Right lobe of liver (tissue), 6 donors: Measurements from ENCODE around the gene CASP6. TPM values are rescaled to one million over a fixed set of nuclear protein-coding genes. Genes with fewer than 3 reads are reported as not detected.

Experiments used
- ATAC-seq, 4 donors: fragments of 200-7000 bp; cut with Tn5 transposase; one replicate each; pipeline ENCODE4 v1.9.1; 2020; ENCODE audit warnings: mild to moderate bottlenecking in 4 of 4, moderate library complexity in 4 of 4
- DNase-seq, 3 donors: peaks; one replicate each; pipeline ENCODE4 v3.0.0-alpha.2; 2020
- H3K27ac ChIP-seq, 3 donors: fragments of 200-600 bp; one replicate each; pipeline ENCODE4 v1.8.0; 2022
- H3K27me3 ChIP-seq, 2 donors: fragments of 200-600 bp; one replicate each; pipeline ENCODE4 v1.8.0; 2022
- H3K36me3 ChIP-seq, 4 donors: fragments of 200-600 bp; sonication (generic) in 1 of 4; one replicate each; pipeline versions ENCODE4 v1.5.1 to v1.8.0; 2017 to 2022; ENCODE audit warnings: control low read depth in 1 of 4
- H3K4me1 ChIP-seq, 4 donors: fragments of 200-600 bp; sonication (generic) in 1 of 4; one replicate each; pipeline versions ENCODE4 v1.5.1 to v1.8.0; 2017 to 2022; ENCODE audit warnings: control low read depth in 1 of 4
- H3K4me3 ChIP-seq, 3 donors: fragments of 200-600 bp; one replicate each; pipeline ENCODE4 v1.8.0; 2022
- H3K9me3 ChIP-seq, 4 donors: fragments of 200-600 bp; sonication (generic) in 1 of 4; one replicate each; pipeline versions ENCODE4 v1.5.1 to v1.8.0; 2017 to 2022; ENCODE audit warnings: control low read depth in 1 of 4
- POLR2A ChIP-seq: fragments of 450-650 bp; IDR thresholded peaks from one replicate; pipeline ENCODE4 v1.6.1; 2017; ENCODE audit warnings: antibody characterized with exemption, mild to moderate bottlenecking
- WGBS: methylation state at CpG from one replicate; pipeline ENCODE4 v1.1.6; 2018; ENCODE audit warnings: low coverage, low lambda C conversion rate; ENCODE audit not compliant: insufficient coverage; ENCODE audit errors: missing lambda C conversion rate; 5-methylcytosine and 5-hydroxymethylcytosine counted together
- intact Hi-C, 2 donors: fragments of 100-400 bp; cut with DNase I; formaldehyde crosslinking; loops; one replicate each; pipeline versions ENCODE4 v1.11.2 to v1.14.1; 2022
- total RNA-seq, 6 experiments: library from RNA; depleted of rRNA in 2 of 6; stranded (reverse); fragments of >200 nt in 2 of 6; fragmentation: NEBNext Ultra II Directional in 3 of 6; extraction: Animal tissue kit (Norgen Biotek cat#: 25700) in 3 of 6; gene quantifications; one replicate each; pipeline versions ENCODE4 v1.1.0 to v1.2.4, GENCODE V29; 2016 to 2023
- TF ChIP-seq, protein P1 (sequence below), 4 donors: fragments of 200-600 bp in 3 of 4; fragments of 450-650 bp in 1 of 4; IDR thresholded peaks; one replicate each; pipeline versions ENCODE4 v1.5.1 to v1.8.0; 2016 to 2022; ENCODE audit warnings: antibody characterized with exemption in 4 of 4, mild to moderate bottlenecking in 2 of 4
- donor health status: DM: no; HTN: yes; CAD: no.
- donor health status: DM: no; HTN: no; CAD: no.
- donor health status: DM: no; HTN: no; CAD: no.
- donor health status: DM: no; HTN: yes; CAD: no.
- donor health status: DM: no; HTN: yes; CAD: no.

The CASP6 gene
- total RNA-seq, 6 experiments from 2014 or later = 14.1 to 18.4 (median 15.3) TPM

DNA sequence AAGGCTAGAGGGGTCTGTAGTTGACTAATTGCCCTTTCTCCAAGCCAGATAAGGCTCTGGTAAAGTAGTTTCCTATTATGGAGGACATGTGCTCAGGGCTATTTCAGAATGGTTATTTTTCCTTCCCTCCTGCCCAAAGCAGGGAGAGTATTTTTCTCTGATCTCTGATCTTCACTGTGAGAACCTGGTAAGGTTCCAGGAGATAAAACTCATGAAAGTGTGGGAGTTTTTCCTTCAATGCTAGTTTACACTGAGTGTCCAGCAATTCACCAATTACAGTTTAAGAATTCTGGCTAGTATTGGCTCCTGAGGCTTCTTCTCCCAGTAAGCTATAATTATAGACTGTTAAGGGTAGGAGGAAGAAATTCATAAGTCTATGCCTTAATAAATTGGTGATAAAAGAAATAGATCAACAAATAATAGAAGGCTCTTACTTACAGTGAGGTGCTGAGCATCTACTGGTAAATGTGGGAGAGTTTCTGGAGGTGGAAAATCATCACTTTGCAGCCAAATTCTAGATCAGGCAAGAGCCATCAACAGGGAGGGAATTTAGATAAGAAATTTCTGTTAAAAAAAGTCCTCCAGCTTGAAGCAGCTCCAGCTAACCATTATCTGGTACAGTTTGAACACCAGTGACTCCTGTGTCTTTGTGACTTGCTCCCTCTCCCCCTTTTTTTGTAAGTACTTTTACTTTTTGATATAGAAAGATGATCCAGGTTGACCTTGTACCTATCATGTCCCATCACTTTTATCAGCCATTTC is 30.9 kb downstream of the CASP6 start:
- ATAC-seq = no peak
- Histone ChIP-seq H3K4me3 (no peak overlapping the region), H3K36me3 (no peaks in the 10 kb centered on the region), H3K4me1 (no peaks in the 10 kb centered on the region), H3K27ac (no peak overlapping the region), H3K9me3 (no peaks in the 10 kb centered on the region), H3K27me3 (no peaks in the 10 kb centered on the region)
- intact Hi-C loops = no loop called here
- no peak for DNase-seq
- TF ChIP-seq, protein P1, sequence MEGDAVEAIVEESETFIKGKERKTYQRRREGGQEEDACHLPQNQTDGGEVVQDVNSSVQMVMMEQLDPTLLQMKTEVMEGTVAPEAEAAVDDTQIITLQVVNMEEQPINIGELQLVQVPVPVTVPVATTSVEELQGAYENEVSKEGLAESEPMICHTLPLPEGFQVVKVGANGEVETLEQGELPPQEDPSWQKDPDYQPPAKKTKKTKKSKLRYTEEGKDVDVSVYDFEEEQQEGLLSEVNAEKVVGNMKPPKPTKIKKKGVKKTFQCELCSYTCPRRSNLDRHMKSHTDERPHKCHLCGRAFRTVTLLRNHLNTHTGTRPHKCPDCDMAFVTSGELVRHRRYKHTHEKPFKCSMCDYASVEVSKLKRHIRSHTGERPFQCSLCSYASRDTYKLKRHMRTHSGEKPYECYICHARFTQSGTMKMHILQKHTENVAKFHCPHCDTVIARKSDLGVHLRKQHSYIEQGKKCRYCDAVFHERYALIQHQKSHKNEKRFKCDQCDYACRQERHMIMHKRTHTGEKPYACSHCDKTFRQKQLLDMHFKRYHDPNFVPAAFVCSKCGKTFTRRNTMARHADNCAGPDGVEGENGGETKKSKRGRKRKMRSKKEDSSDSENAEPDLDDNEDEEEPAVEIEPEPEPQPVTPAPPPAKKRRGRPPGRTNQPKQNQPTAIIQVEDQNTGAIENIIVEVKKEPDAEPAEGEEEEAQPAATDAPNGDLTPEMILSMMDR (IDR thresholded peaks at IDR 0.05) = no peak
- TF ChIP-seq POLR2A = no peak

DNA sequence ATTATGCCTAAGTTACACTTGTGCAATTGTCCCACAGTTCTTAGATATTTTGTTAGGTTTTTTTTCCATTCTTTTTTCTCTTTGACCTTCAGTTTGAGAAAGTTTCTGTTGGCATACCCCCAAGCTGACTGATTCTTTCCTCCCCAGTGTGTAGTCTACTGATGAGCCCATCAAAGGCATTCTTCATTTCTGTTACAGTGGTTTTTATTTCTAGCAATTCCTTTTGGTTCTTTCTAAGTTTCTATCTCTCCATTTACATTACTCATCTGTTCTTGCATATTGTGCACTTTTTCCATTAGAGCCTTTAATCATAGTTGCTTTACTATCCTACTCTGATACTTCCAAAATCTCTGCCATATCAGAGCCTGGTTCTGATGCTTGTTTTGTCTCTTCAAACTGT is 31.9 kb downstream of the CASP6 start:
- Histone ChIP-seq H3K36me3 (no peaks in the 10 kb centered on the region), H3K27me3 (no peaks in the 10 kb centered on the region), H3K27ac (no peak overlapping the region), H3K9me3 (no peaks in the 10 kb centered on the region), H3K4me3 (no peak overlapping the region), H3K4me1 (no peaks in the 10 kb centered on the region)
- DNase-seq = no peak
- TF ChIP-seq POLR2A = no peak
- TF ChIP-seq, protein P1 (IDR thresholded peaks at IDR 0.05) = no peak
- intact Hi-C loops = no loop called here
- no peak for ATAC-seq

DNA sequence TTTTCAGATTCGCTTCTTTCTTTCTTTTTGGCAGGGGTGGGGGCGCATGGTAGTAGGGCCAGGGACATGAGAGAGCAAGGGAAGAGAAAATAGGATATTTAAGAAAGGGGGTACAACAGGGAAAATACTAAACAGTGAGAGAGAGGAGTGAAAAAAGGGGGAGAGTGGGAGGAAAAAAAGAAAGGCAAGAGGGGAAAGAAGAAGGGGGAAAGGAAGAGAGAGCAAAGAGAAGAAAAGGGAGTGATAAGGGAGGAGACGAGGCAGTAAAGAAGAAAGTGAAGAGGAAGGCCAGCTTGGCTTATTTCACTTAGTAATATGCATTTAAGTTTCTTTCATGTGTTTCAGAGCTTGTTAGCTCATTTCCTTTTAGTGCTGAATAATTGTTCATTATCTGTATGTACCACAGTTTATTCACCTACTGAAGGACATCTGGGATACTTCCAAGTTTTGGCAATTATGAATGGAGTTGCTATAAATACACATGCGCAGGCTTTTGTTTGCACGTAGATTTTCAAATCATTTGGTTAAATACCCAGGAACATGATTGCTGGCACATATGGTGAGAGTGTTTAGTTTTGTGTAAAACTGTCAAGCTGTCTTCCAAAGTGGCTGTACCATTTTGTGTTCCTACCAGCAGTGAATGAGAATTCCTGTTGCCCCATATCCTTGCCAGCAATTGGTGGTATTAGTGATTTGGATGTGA is 37.3 kb downstream of the CASP6 start:
- no peaks in the 10 kb centered on the region for H3K9me3 ChIP-seq
- no peaks in the 10 kb centered on the region for H3K36me3 ChIP-seq
- TF ChIP-seq, protein P1 (IDR thresholded peaks at IDR 0.05) = no peak
- no peak for TF ChIP-seq POLR2A
- H3K27ac ChIP-seq = no peak overlapping the region
- intact Hi-C loops = no loop called here
- no peak for DNase-seq
- H3K4me1 ChIP-seq = no peaks in the 10 kb centered on the region
- no peak for ATAC-seq
- WGBS = 60% methylated on average over 5 of the region's 5 CpGs
- no peak overlapping the region for H3K4me3 ChIP-seq
- H3K27me3 ChIP-seq = no peaks in the 10 kb centered on the region

DNA sequence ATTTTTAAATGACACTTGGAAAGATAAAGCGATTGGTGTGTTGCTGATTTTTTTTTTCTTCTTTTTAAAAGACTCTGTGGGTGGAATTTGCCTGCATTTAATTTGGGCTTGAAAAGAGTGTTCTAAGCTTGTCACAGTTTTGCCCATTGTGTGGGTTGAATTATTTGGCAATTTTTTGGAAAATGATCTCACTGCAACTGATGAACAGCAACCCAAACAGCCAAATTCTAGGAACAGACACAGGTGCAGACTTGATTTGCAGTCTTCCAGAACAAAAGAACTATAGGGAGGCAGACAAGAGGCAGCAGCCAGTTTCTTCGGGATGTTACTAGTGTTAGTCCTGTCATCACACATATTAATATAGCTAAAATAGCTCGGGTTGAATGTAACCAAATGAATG is 40.5 kb downstream of the CASP6 start:
- Histone ChIP-seq H3K36me3 (no peaks in the 10 kb centered on the region), H3K4me1 (no peaks in the 10 kb centered on the region), H3K27ac (no peak overlapping the region), H3K4me3 (no peak overlapping the region), H3K9me3 (no peaks in the 10 kb centered on the region), H3K27me3 (no peaks in the 10 kb centered on the region)
- TF ChIP-seq, protein P1 (IDR thresholded peaks at IDR 0.05) = no peak
- no peak for TF ChIP-seq POLR2A
- 64% methylated on average over 3 of the region's 3 CpGs for WGBS
- intact Hi-C loops = no loop called here
- DNase-seq (no peak), ATAC-seq (no peak)
